HL-60 (cell line): ENCODE results near the gene NRF1.

ENCODE experiments used
- DNase-seq, 2 experiments: peaks; one replicate each; pipeline ENCODE4 v3.0.0-alpha.2; 2010 to 2020; ENCODE audit warnings: low read depth in 1 of 2, low spot score in 1 of 2
- H3K27ac ChIP-seq: fragments of 250-450 bp; sonication (Bioruptor Pico); replicated peaks from 2 replicates; pipeline ENCODE4 v1.5.1; 2020; ENCODE audit warnings: mild to moderate bottlenecking, moderate library complexity
- H3K27me3 ChIP-seq: fragments of 250-450 bp; sonication (Bioruptor Pico); 2 replicates; pipeline ENCODE4 v1.5.1; 2021; ENCODE audit warnings: mild to moderate bottlenecking, moderate library complexity; ENCODE audit not compliant: insufficient read depth, poor library complexity, severe bottlenecking
- H3K4me3 ChIP-seq: replicated peaks from 2 replicates; pipeline ENCODE4 v1.5.1; 2011; ENCODE audit warnings: mild to moderate bottlenecking, control low read depth, low read length; ENCODE audit not compliant: insufficient read depth
- CTCF ChIP-seq: IDR thresholded peaks from one replicate; pipeline ENCODE4 v1.5.1; 2011; ENCODE audit warnings: low read length, control low read depth, inconsistent platforms; ENCODE audit not compliant: insufficient read depth
- GABPA ChIP-seq: IDR thresholded peaks from 2 replicates; pipeline ENCODE4 v1.6.1; 2012; ENCODE audit warnings: low read depth
- POLR2AphosphoS5 ChIP-seq: IDR thresholded peaks from 2 replicates; pipeline ENCODE4 v1.6.1; 2012; ENCODE audit warnings: low read depth
- SPI1 ChIP-seq: IDR thresholded peaks from 2 replicates; pipeline ENCODE4 v1.6.1; 2012; ENCODE audit warnings: low read depth, mild to moderate bottlenecking, borderline replicate concordance
- TF ChIP-seq, protein P1 (sequence below): IDR thresholded peaks from 2 replicates; pipeline ENCODE4 v1.6.1; 2012; ENCODE audit warnings: low read depth; ENCODE audit not compliant: insufficient replicate concordance

NRF1 gene

GRCh38 chr7:129771201-129771927 lies 159.8 kb downstream of the NRF1 start:
- peak; percentile 77; the same call in 1 of the 2 replicates for TF ChIP-seq SPI1
- TF ChIP-seq POLR2AphosphoS5: 0 out of 2 replicates have a peak, but pooled peaks have one; percentile 29
- TF ChIP-seq, protein P1, sequence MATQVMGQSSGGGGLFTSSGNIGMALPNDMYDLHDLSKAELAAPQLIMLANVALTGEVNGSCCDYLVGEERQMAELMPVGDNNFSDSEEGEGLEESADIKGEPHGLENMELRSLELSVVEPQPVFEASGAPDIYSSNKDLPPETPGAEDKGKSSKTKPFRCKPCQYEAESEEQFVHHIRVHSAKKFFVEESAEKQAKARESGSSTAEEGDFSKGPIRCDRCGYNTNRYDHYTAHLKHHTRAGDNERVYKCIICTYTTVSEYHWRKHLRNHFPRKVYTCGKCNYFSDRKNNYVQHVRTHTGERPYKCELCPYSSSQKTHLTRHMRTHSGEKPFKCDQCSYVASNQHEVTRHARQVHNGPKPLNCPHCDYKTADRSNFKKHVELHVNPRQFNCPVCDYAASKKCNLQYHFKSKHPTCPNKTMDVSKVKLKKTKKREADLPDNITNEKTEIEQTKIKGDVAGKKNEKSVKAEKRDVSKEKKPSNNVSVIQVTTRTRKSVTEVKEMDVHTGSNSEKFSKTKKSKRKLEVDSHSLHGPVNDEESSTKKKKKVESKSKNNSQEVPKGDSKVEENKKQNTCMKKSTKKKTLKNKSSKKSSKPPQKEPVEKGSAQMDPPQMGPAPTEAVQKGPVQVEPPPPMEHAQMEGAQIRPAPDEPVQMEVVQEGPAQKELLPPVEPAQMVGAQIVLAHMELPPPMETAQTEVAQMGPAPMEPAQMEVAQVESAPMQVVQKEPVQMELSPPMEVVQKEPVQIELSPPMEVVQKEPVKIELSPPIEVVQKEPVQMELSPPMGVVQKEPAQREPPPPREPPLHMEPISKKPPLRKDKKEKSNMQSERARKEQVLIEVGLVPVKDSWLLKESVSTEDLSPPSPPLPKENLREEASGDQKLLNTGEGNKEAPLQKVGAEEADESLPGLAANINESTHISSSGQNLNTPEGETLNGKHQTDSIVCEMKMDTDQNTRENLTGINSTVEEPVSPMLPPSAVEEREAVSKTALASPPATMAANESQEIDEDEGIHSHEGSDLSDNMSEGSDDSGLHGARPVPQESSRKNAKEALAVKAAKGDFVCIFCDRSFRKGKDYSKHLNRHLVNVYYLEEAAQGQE: no peak
- no peak overlapping the region for H3K4me3 ChIP-seq
- DNase-seq: peak in 1 of 2 experiments; percentile 79
- H3K27ac ChIP-seq: no peak overlapping the region
- peaks cover 4% of the 10 kb centered on the region for H3K27me3 ChIP-seq

GRCh38 chr7:129771928-129772479 lies 160.5 kb downstream of the NRF1 start:
- H3K27me3 ChIP-seq: peaks cover 5% of the 10 kb centered on the region
- H3K4me3 ChIP-seq: no peak overlapping the region
- TF ChIP-seq, protein P1: no peak
- TF ChIP-seq POLR2AphosphoS5: no peak
- no peak for TF ChIP-seq CTCF
- TF ChIP-seq GABPA: no peak
- no peak for TF ChIP-seq SPI1
- H3K27ac ChIP-seq: no peak overlapping the region
- no peak for DNase-seq

- no peak for DNase-seq
- no peak overlapping the region for H3K27ac ChIP-seq
- TF ChIP-seq CTCF: no peak
- TF ChIP-seq POLR2AphosphoS5: no peak
- no peak for TF ChIP-seq GABPA
- TF ChIP-seq SPI1: no peak
- TF ChIP-seq, protein P1: no peak
- peaks cover 13% of the 10 kb centered on the region for H3K27me3 ChIP-seq
- no peak overlapping the region for H3K4me3 ChIP-seq
These were observed 161.2 kb downstream of the NRF1 start for GRCh38 chr7:129772646-129773280.
